HCT116 (cell line): ENCODE measurements around the gene NPHS1. TPM values are rescaled to one million over a fixed set of nuclear protein-coding genes. Genes with fewer than 3 reads are reported as not detected.

Source experiments
- ATAC-seq: fragments of 200-7000 bp; cut with Tn5 transposase; 2 replicates; pipeline ENCODE4 v1.9.1; 2020; ENCODE audit warnings: mild to moderate bottlenecking, moderate library complexity
- BruUV-seq: library from RNA; stranded (reverse); fragments of 400-500 nt; replicated peaks from 2 replicates; lab custom pipeline; 2021; lab: Mats Ljungman, UMichigan
- CTCF ChIA-PET: fragments of 300-600 bp; sonication (Branson Sonifier 250); formaldehyde crosslinking; loops from one replicate; lab custom pipeline; 2021; ENCODE audit warnings: antibody characterized with exemption; lab: Charles Lee
- POLR2A ChIA-PET: fragments of 300-600, 350-600 bp; sonication (Branson Sonifier 250); formaldehyde crosslinking; loops from one replicate; lab custom pipeline; 2021; ENCODE audit warnings: antibody characterized with exemption; lab: Charles Lee
- RAD21 ChIA-PET, 2 experiments: fragments of 300-600 bp; sonication (Branson Sonifier 250); formaldehyde crosslinking; loops; one replicate each; lab custom pipeline; 2023; ENCODE audit warnings: low total read pairs in 2 of 2; ENCODE audit not compliant: uncharacterized antibody in 2 of 2, unreplicated experiment in 2 of 2, low non-redundant PET in 1 of 2; lab: Charles Lee
- DNase-seq: peaks from one replicate; pipeline ENCODE4 v3.0.0-alpha.2; 2010; ENCODE audit warnings: low read depth, low spot score
- H2AFZ ChIP-seq: fragments of 200-600 bp; shearing (Covaris generic), sonication (generic); 2 replicates; pipeline ENCODE4 v1.6.1; 2017; ENCODE audit warnings: low read depth, mixed run types, mixed read lengths, antibody characterized with exemption, low read length; ENCODE audit not compliant: poor library complexity, severe bottlenecking
- H3K27ac ChIP-seq: 2 replicates; pipeline ENCODE4 v1.5.1; 2012; ENCODE audit warnings: low read depth, low read length
- H3K27me3 ChIP-seq: fragments of 200-600 bp; sonication (generic); 2 replicates; pipeline ENCODE4 v1.6.1; 2016; ENCODE audit warnings: mixed run types, low read length, mixed read lengths; ENCODE audit not compliant: insufficient read depth
- H3K36me3 ChIP-seq, 2 experiments: fragments of 200-500 bp in 1 of 2; fragments of 200-600 bp in 1 of 2; sonication (Bioruptor generic) in 1 of 2; sonication (generic) in 1 of 2; 2 replicates each; pipeline versions ENCODE4 v1.5.1 to v1.6.1; 2014 to 2016; ENCODE audit warnings: low read length in 2 of 2, inconsistent platforms in 1 of 2, mixed read lengths in 1 of 2, mixed run types in 1 of 2; ENCODE audit not compliant: insufficient read depth in 2 of 2, control insufficient read depth in 1 of 2
- H3K4me1 ChIP-seq, 2 experiments: fragments of 200-600 bp in 1 of 2; sonication (generic) in 1 of 2; 2 replicates each; pipeline versions ENCODE4 v1.5.1 to v1.6.1; 2012 to 2017; ENCODE audit warnings: low read length in 2 of 2, inconsistent platforms in 1 of 2, mild to moderate bottlenecking in 1 of 2, mixed read lengths in 1 of 2, mixed run types in 1 of 2, moderate library complexity in 1 of 2; ENCODE audit not compliant: insufficient read depth in 2 of 2, control insufficient read depth in 1 of 2
- H3K4me2 ChIP-seq: fragments of 200-600 bp; sonication (generic); 2 replicates; pipeline ENCODE4 v1.6.1; 2017; ENCODE audit warnings: mixed run types, low read length, mixed read lengths
- H3K4me3 ChIP-seq, 2 experiments: fragments of 200-600 bp in 1 of 2; sonication (generic) in 1 of 2; replicated peaks in 1 of 2; 2 replicates each; pipeline ENCODE4 v1.5.1; 2011 to 2016; ENCODE audit warnings: low read length in 2 of 2, control low read depth in 1 of 2, low read depth in 1 of 2, mild to moderate bottlenecking in 1 of 2, mixed read lengths in 1 of 2, mixed run types in 1 of 2
- H3K79me2 ChIP-seq: fragments of 200-600 bp; sonication (generic); 2 replicates; pipeline ENCODE4 v1.6.1; 2017; ENCODE audit warnings: mild to moderate bottlenecking, mixed run types, low read length, moderate library complexity, mixed read lengths; ENCODE audit not compliant: insufficient read depth
- H3K9ac ChIP-seq: fragments of 200-600 bp; sonication (generic); 2 replicates; pipeline ENCODE4 v1.6.1; 2016; ENCODE audit warnings: low read length, mixed read lengths
- H3K9me2 ChIP-seq: fragments of 200-600 bp; sonication (generic), shearing (Covaris generic); 2 replicates; pipeline ENCODE4 v1.6.1; 2017; ENCODE audit warnings: mixed run types, mild to moderate bottlenecking, moderate library complexity; ENCODE audit not compliant: insufficient read depth
- H3K9me3 ChIP-seq, 2 experiments: fragments of 200-500 bp in 1 of 2; fragments of 200-600 bp in 1 of 2; sonication (Bioruptor generic) in 1 of 2; sonication (generic) in 1 of 2; 2 replicates each; pipeline ENCODE4 v1.6.1; 2014 to 2017; ENCODE audit warnings: low read length in 2 of 2, mixed read lengths in 2 of 2, inconsistent platforms in 1 of 2, low read depth in 1 of 2, mild to moderate bottlenecking in 1 of 2, mixed run types in 1 of 2, moderate library complexity in 1 of 2; ENCODE audit not compliant: control insufficient read depth in 1 of 2, insufficient read depth in 1 of 2
- H4K20me1 ChIP-seq: fragments of 200-600 bp; sonication (generic), shearing (Covaris generic); 2 replicates; pipeline ENCODE4 v1.6.1; 2017; ENCODE audit warnings: mixed run types, mild to moderate bottlenecking, moderate library complexity; ENCODE audit not compliant: insufficient read depth
- CBX3 ChIP-seq: IDR thresholded peaks from 2 replicates; pipeline ENCODE4 v1.6.1; 2012; ENCODE audit warnings: low read depth
- EGR1 ChIP-seq: IDR thresholded peaks from 2 replicates; pipeline ENCODE4 v1.6.1; 2012; ENCODE audit warnings: low read depth
- EZH2phosphoT487 ChIP-seq: fragments of 200-600 bp; IDR thresholded peaks from 2 replicates; pipeline ENCODE4 v1.6.1; 2018; ENCODE audit warnings: antibody characterized with exemption, borderline replicate concordance
- POLR2A ChIP-seq: IDR thresholded peaks from 2 replicates; pipeline ENCODE4 v1.7.0; 2011; ENCODE audit warnings: borderline replicate concordance; ENCODE audit not compliant: insufficient read depth, insufficient read length; ENCODE audit errors: extremely low read depth
- intact Hi-C: fragments of 100-400 bp; cut with micrococcal nuclease; formaldehyde crosslinking; loops from 2 replicates; pipeline ENCODE4 v1.10.0; 2022
- total RNA-seq: library from RNA; stranded (reverse); gene quantifications from one replicate; pipeline ENCODE4 v1.2.1, GENCODE V29; 2021; ENCODE audit not compliant: unreplicated experiment
- TF ChIP-seq, protein P1 (sequence below), 3 experiments: fragments of 200-600 bp in 1 of 3; sonication (generic) in 1 of 3; IDR thresholded peaks in 2 of 3; conservative IDR thresholded peaks in 1 of 3; 2 replicates each; pipeline ENCODE4 v1.5.1; 2012 to 2017; ENCODE audit warnings: low read depth in 2 of 3, low read length in 2 of 3, antibody characterized with exemption in 1 of 3, borderline replicate concordance in 1 of 3, control low read depth in 1 of 3, mild to moderate bottlenecking in 1 of 3, mixed read lengths in 1 of 3, mixed run types in 1 of 3, moderate library complexity in 1 of 3; ENCODE audit not compliant: insufficient read depth in 1 of 3

The NPHS1 gene
- total RNA-seq, 1 experiment from 2014 or later = 0.57 TPM

- TF ChIP-seq CBX3 (no peak), EZH2phosphoT487 (no peak), EGR1 (no peak), POLR2A (no peak)
- TF ChIP-seq, protein P1, sequence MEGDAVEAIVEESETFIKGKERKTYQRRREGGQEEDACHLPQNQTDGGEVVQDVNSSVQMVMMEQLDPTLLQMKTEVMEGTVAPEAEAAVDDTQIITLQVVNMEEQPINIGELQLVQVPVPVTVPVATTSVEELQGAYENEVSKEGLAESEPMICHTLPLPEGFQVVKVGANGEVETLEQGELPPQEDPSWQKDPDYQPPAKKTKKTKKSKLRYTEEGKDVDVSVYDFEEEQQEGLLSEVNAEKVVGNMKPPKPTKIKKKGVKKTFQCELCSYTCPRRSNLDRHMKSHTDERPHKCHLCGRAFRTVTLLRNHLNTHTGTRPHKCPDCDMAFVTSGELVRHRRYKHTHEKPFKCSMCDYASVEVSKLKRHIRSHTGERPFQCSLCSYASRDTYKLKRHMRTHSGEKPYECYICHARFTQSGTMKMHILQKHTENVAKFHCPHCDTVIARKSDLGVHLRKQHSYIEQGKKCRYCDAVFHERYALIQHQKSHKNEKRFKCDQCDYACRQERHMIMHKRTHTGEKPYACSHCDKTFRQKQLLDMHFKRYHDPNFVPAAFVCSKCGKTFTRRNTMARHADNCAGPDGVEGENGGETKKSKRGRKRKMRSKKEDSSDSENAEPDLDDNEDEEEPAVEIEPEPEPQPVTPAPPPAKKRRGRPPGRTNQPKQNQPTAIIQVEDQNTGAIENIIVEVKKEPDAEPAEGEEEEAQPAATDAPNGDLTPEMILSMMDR (IDR thresholded peaks at IDR 0.05 in 2 of 3, conservative IDR thresholded peaks at IDR 0.05 in 1 of 3; ENCODE audit: borderline replicate concordance in 1 of 3, insufficient read depth in 1 of 3, low read depth in 2 of 3, low read length in 2 of 3) = peak in 2 of 3 experiments; percentile 32 to 34; a peak in 1 of 6 replicates
- Histone ChIP-seq H2AFZ (no peak overlapping the region), H3K27me3 (no peaks in the 10 kb centered on the region), H3K79me2 (no peaks in the 10 kb centered on the region), H3K9me3 (no peaks in the 10 kb centered on the region), H3K4me3 (no peak overlapping the region), H4K20me1 (no peaks in the 10 kb centered on the region), H3K4me2 (no peak overlapping the region), H3K9ac (no peak overlapping the region), H3K4me1 (peaks cover 0 to 5% of the 10 kb centered on the region in 2 experiments; a peak in 2 of 4 replicates), H3K9me2 (no peaks in the 10 kb centered on the region), H3K36me3 (no peaks in the 10 kb centered on the region), H3K27ac (no peak overlapping the region; the same call in 1 of the 2 replicates)
- ATAC-seq (peak; percentile 70), DNase-seq (no peak)
- RAD21 ChIA-PET = no interaction called here
- POLR2A ChIA-PET = no interaction called here
- no TSS peak for BruUV-seq
- CTCF ChIA-PET = no interaction called here
- intact Hi-C loops = no loop called here
Measured at GRCh38 chr19:35790981-35791813, 61.1 kb downstream of the NPHS1 start.
